IMR-90 (cell line): ENCODE results near the gene KLK13. TPM values are rescaled to one million over a fixed set of nuclear protein-coding genes. Genes with fewer than 3 reads are reported as not detected.

Experiments
- ATAC-seq: fragments of 200-7000 bp; cut with Tn5 transposase; 2 replicates; pipeline ENCODE4 v1.9.1; 2020; ENCODE audit warnings: low read depth, mild to moderate bottlenecking, moderate library complexity
- BruUV-seq: library from RNA; stranded (reverse); fragments of 400-500 nt; replicated peaks from 2 replicates; lab custom pipeline; 2021; lab: Mats Ljungman, UMichigan
- CTCF ChIA-PET: fragments of 300-600 bp; formaldehyde crosslinking; extraction: SDS; loops from one replicate; lab custom pipeline; 2021; ENCODE audit warnings: antibody characterized with exemption; lab: Yijun Ruan, JAX
- POLR2A ChIA-PET: fragments of 300-600 bp; sonication (Branson Sonifier 250); formaldehyde crosslinking; loops from one replicate; lab custom pipeline; 2022; ENCODE audit warnings: antibody characterized with exemption; ENCODE audit not compliant: unreplicated experiment; lab: Charles Lee
- DNase-seq: peaks from one replicate; pipeline ENCODE4 v3.0.0; 2013
- H2AFZ ChIP-seq: replicated peaks from 2 replicates; pipeline ENCODE3; 2013; ENCODE audit warnings: low read length, mild to moderate bottlenecking; ENCODE audit not compliant: poor library complexity
- H2AK5ac ChIP-seq: 2 replicates; pipeline ENCODE4 v1.6.1; 2013; ENCODE audit warnings: low read depth, low read length, inconsistent platforms
- H2AK9ac ChIP-seq: replicated peaks from 2 replicates; pipeline ENCODE3; 2013; ENCODE audit warnings: mild to moderate bottlenecking, low read depth, low read length, moderate library complexity; ENCODE audit not compliant: poor library complexity
- H2BK120ac ChIP-seq: 2 replicates; pipeline ENCODE4 v1.6.1; 2013; ENCODE audit warnings: low read depth, low read length, inconsistent platforms
- H2BK15ac ChIP-seq: 3 replicates; pipeline ENCODE4 v1.6.1; 2013; ENCODE audit warnings: low read depth, low read length, inconsistent platforms
- H2BK20ac ChIP-seq: 2 replicates; pipeline ENCODE4 v1.6.1; 2013; ENCODE audit warnings: low read depth, mild to moderate bottlenecking, inconsistent platforms, low read length, moderate library complexity
- H2BK5ac ChIP-seq: 2 replicates; pipeline ENCODE4 v1.6.1; 2013; ENCODE audit warnings: mild to moderate bottlenecking, low read depth, low read length, inconsistent platforms; ENCODE audit not compliant: poor library complexity, severe bottlenecking
- H3K14ac ChIP-seq: replicated peaks from 2 replicates; pipeline ENCODE4 v1.6.1; 2013; ENCODE audit warnings: low read depth, low read length, inconsistent platforms
- H3K18ac ChIP-seq: 2 replicates; pipeline ENCODE4 v1.6.1; 2013; ENCODE audit warnings: low read depth, low read length, control low read depth
- H3K23ac ChIP-seq: 2 replicates; pipeline ENCODE4 v1.6.1; 2013; ENCODE audit warnings: low read depth, low read length, inconsistent platforms
- H3K27ac ChIP-seq: 2 replicates; pipeline ENCODE4 v1.5.1; 2013; ENCODE audit warnings: mild to moderate bottlenecking, control low read depth, low read length; ENCODE audit not compliant: insufficient read depth
- H3K27me3 ChIP-seq: 2 replicates; pipeline ENCODE4 v1.6.1; 2013; ENCODE audit warnings: low read length; ENCODE audit not compliant: control insufficient read depth, insufficient read depth
- H3K36me3 ChIP-seq: 2 replicates; pipeline ENCODE4 v1.6.1; 2013; ENCODE audit warnings: low read length, mixed read lengths; ENCODE audit not compliant: control insufficient read depth, insufficient read depth
- H3K4ac ChIP-seq: 2 replicates; pipeline ENCODE4 v1.6.1; 2013; ENCODE audit warnings: low read depth, low read length, inconsistent platforms
- H3K4me1 ChIP-seq: 2 replicates; pipeline ENCODE4 v1.6.1; 2013; ENCODE audit warnings: low read length, mixed read lengths; ENCODE audit not compliant: control insufficient read depth, insufficient read depth
- H3K4me2 ChIP-seq: 2 replicates; pipeline ENCODE4 v1.6.1; 2013; ENCODE audit warnings: low read depth, mild to moderate bottlenecking, control low read depth, low read length, moderate library complexity
- H3K4me3 ChIP-seq: 2 replicates; pipeline ENCODE4 v1.5.1; 2013; ENCODE audit warnings: low read depth, mild to moderate bottlenecking, control low read depth, low read length, moderate library complexity; ENCODE audit not compliant: insufficient read depth
- H3K56ac ChIP-seq: 2 replicates; pipeline ENCODE4 v1.6.1; 2013; ENCODE audit warnings: low read length, inconsistent platforms; ENCODE audit not compliant: insufficient read depth; ENCODE audit errors: extremely low read depth
- H3K79me1 ChIP-seq, 2 experiments: 2 replicates each; pipeline ENCODE4 v1.6.1; 2013; ENCODE audit warnings: low read length in 2 of 2, inconsistent platforms in 1 of 2, low read depth in 1 of 2
- H3K9ac ChIP-seq: 2 replicates; pipeline ENCODE4 v1.6.1; 2013; ENCODE audit warnings: low read depth, low read length, control low read depth
- H3K9me1 ChIP-seq: 2 replicates; pipeline ENCODE4 v1.6.1; 2013; ENCODE audit warnings: low read length, inconsistent platforms; ENCODE audit not compliant: insufficient read depth
- H3K9me3 ChIP-seq: 2 replicates; pipeline ENCODE4 v1.6.1; 2013; ENCODE audit warnings: low read length; ENCODE audit not compliant: control insufficient read depth, insufficient read depth
- H4K20me1 ChIP-seq: 2 replicates; pipeline ENCODE4 v1.6.1; 2013; ENCODE audit warnings: low read length, inconsistent platforms; ENCODE audit not compliant: insufficient read depth
- H4K5ac ChIP-seq: 2 replicates; pipeline ENCODE4 v1.6.1; 2013; ENCODE audit warnings: mild to moderate bottlenecking, low read depth, low read length, control low read depth
- H4K8ac ChIP-seq, 2 experiments: 2 replicates each; pipeline ENCODE4 v1.6.1; 2013; ENCODE audit warnings: low read depth in 2 of 2, low read length in 2 of 2, control low read depth in 1 of 2, inconsistent platforms in 1 of 2
- H4K91ac ChIP-seq: 2 replicates; pipeline ENCODE4 v1.6.1; 2013; ENCODE audit warnings: low read depth, low read length, inconsistent platforms; ENCODE audit not compliant: insufficient read depth
- BHLHE40 ChIP-seq: fragments of 150-350 bp; IDR thresholded peaks from 2 replicates; pipeline ENCODE4 v1.6.1; 2016; ENCODE audit warnings: mild to moderate bottlenecking, low read depth, low read length
- CHD1 ChIP-seq: IDR thresholded peaks from 2 replicates; pipeline ENCODE4 v1.6.1; 2012; ENCODE audit warnings: low read depth, low read length, improper control_type of control experiment
- FOS ChIP-seq: fragments of 150-350 bp; IDR thresholded peaks from 2 replicates; pipeline ENCODE4 v1.6.1; 2016; ENCODE audit warnings: low read depth, low read length
- MAFK ChIP-seq: IDR thresholded peaks from 2 replicates; pipeline ENCODE4 v1.6.1; 2012; ENCODE audit warnings: low read depth, low read length, improper control_type of control experiment
- MAZ ChIP-seq: IDR thresholded peaks from 2 replicates; pipeline ENCODE4 v1.6.1; 2012; ENCODE audit warnings: low read depth, mild to moderate bottlenecking, low read length, improper control_type of control experiment, moderate library complexity, borderline replicate concordance
- MXI1 ChIP-seq: IDR thresholded peaks from 2 replicates; pipeline ENCODE4 v1.6.1; 2012; ENCODE audit warnings: low read depth, mild to moderate bottlenecking, low read length, moderate library complexity, borderline replicate concordance
- NFE2L2 ChIP-seq: fragments of 150-350 bp; IDR thresholded peaks from 2 replicates; pipeline ENCODE4 v1.6.1; 2016; ENCODE audit warnings: low read depth, mild to moderate bottlenecking, low read length
- POLR2A ChIP-seq: IDR thresholded peaks from 2 replicates; pipeline ENCODE4 v1.6.1; 2012; ENCODE audit warnings: mild to moderate bottlenecking, low read depth, low read length
- RAD21 ChIP-seq: IDR thresholded peaks from 2 replicates; pipeline ENCODE4 v1.6.1; 2012; ENCODE audit warnings: low read length, improper control_type of control experiment
- RCOR1 ChIP-seq: IDR thresholded peaks from 2 replicates; pipeline ENCODE4 v1.6.1; 2012; ENCODE audit warnings: mild to moderate bottlenecking, low read length, improper control_type of control experiment; ENCODE audit not compliant: insufficient replicate concordance
- SMC3 ChIP-seq: fragments of 150-350 bp; IDR thresholded peaks from 2 replicates; pipeline ENCODE4 v1.6.1; 2016; ENCODE audit warnings: low read depth, mild to moderate bottlenecking, antibody characterized with exemption, low read length, moderate library complexity
- WGBS, 2 experiments: methylation state at CpG; one replicate each; pipeline versions ENCODE4 v1.1.5 to v1.1.7; 2013; ENCODE audit warnings: missing lambda C conversion rate in 2 of 2; ENCODE audit not compliant: insufficient read length in 1 of 2; ENCODE audit errors: extremely low coverage in 2 of 2; 5-methylcytosine and 5-hydroxymethylcytosine counted together
- dilution Hi-C: fragments of 300-500 bp; cut with HindIII; formaldehyde crosslinking; loops from one replicate; pipeline ENCODE4 v1.14.3; 2018; ENCODE audit warnings: low sequenced_read_pairs; ENCODE audit not compliant: unreplicated experiment
- in situ Hi-C: fragments of 300-500 bp; cut with MboI; formaldehyde crosslinking; loops from 3 replicates; pipeline ENCODE4 v1.14.3; 2019; ENCODE audit warnings: low sequenced_read_pairs, inconsistent platforms, mixed read lengths
- intact Hi-C: fragments of 100-400 bp; cut with micrococcal nuclease; formaldehyde crosslinking; loops from 2 replicates; pipeline ENCODE4 v1.10.0; 2022
- polyA plus RNA-seq, 3 experiments: library from polyadenylated mRNA; depleted of rRNA; stranded (reverse); fragments of >200 nt; gene quantifications; 2 replicates each; pipeline ENCODE4 v1.2.3, GENCODE V29; 2012; ENCODE audit warnings: low replicate concordance in 1 of 3
- total RNA-seq: library from RNA; depleted of rRNA; stranded (reverse); fragments of >200 nt; gene quantifications from 2 replicates; pipeline ENCODE4 v1.2.3, GENCODE V29; 2012
- TF ChIP-seq, protein P1 (sequence below): fragments of 150-350 bp; IDR thresholded peaks from 2 replicates; pipeline ENCODE4 v1.6.1; 2017; ENCODE audit warnings: mild to moderate bottlenecking, antibody characterized with exemption, low read length, low read depth
- TF ChIP-seq, protein P2 (sequence below): conservative IDR thresholded peaks from 2 replicates; pipeline ENCODE4 v1.5.1; 2012; ENCODE audit warnings: mild to moderate bottlenecking, low read depth, low read length, improper control_type of control experiment
- TF ChIP-seq, protein P3 (sequence below): fragments of 150-350 bp; IDR thresholded peaks from 2 replicates; pipeline ENCODE4 v1.6.1; 2016; ENCODE audit warnings: low read depth, mild to moderate bottlenecking, low read length, moderate library complexity, borderline replicate concordance

Gene KLK13
- total and polyA plus RNA-seq, 2 of the 4 experiments (the other 2 are of a cell fraction), result not detected

DNA sequence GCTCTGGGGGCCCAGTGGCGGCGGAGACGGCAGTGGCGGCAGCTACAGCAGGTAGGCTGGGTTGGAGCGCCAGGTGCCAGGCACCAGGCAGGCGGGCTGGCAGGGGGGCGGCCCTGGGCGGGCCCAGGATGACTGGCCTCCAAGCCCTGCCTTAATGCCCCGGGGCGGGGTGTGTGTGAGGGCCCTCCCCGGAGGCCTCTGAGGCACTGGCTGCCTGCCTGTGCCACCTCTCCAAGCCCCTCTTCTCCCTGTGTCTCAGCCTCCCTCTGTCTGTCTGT, 38.4 kb downstream of the KLK13 start, which contains the start of gene KLK11:
Gene KLK11 (minus strand): TSS at position 63 of the 278 bp plus-strand sequence. CDS start 985 bp downstream, outside the sequence.
- DNase-seq (no peak), ATAC-seq (no peak)
- Histone ChIP-seq H3K4me3 (no peak within 1 kb of the TSS), H3K9ac (no peak within 1 kb of the TSS), H2AK5ac (no peak within 1 kb of the TSS), H2AK9ac (no peak within 1 kb of the TSS), H4K91ac (no peak within 1 kb of the TSS), H4K20me1 (no peaks in the 10 kb centered on the region), H3K27ac (no peak within 1 kb of the TSS), H3K4me2 (no peak within 1 kb of the TSS), H3K14ac (no peak within 1 kb of the TSS), H3K36me3 (no peaks in the 10 kb centered on the region), H2BK120ac (no peak within 1 kb of the TSS), H3K9me1 (no peaks in the 10 kb centered on the region), H2BK5ac (no peak within 1 kb of the TSS), H2BK20ac (no peak within 1 kb of the TSS), H3K4ac (no peak within 1 kb of the TSS), H3K79me1 (no peaks in the 10 kb centered on the region), H3K9me3 (no peaks in the 10 kb centered on the region; the same call in 1 of the 2 replicates), H2BK15ac (no peak within 1 kb of the TSS), H3K23ac (no peak within 1 kb of the TSS), H4K8ac (no peak within 1 kb of the TSS), H2AFZ (no peak within 1 kb of the TSS), H3K4me1 (no peaks in the 10 kb centered on the region), H3K18ac (no peak within 1 kb of the TSS), H4K5ac (no peak within 1 kb of the TSS), H3K27me3 (no peaks in the 10 kb centered on the region), H3K56ac (no peak within 1 kb of the TSS)
- CTCF ChIA-PET, result no interaction called here
- BruUV-seq, result no TSS peak
- WGBS, 2 experiments, result 77% methylated on average over 6 of the region's 11 CpGs; no CpG with 5 or more reads in 1 of the 2 experiments
- intact Hi-C loops, result no loop called here
- dilution Hi-C loops, result no loop called here
- POLR2A ChIA-PET, result no interaction called here
- no peak for TF ChIP-seq MAZ
- TF ChIP-seq SMC3, result no peak
- no peak for TF ChIP-seq NFE2L2
- TF ChIP-seq, protein P1, sequence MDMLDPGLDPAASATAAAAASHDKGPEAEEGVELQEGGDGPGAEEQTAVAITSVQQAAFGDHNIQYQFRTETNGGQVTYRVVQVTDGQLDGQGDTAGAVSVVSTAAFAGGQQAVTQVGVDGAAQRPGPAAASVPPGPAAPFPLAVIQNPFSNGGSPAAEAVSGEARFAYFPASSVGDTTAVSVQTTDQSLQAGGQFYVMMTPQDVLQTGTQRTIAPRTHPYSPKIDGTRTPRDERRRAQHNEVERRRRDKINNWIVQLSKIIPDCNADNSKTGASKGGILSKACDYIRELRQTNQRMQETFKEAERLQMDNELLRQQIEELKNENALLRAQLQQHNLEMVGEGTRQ, result no peak
- no peak for TF ChIP-seq RCOR1
- no peak for TF ChIP-seq BHLHE40
- TF ChIP-seq FOS, result no peak
- TF ChIP-seq, protein P2, sequence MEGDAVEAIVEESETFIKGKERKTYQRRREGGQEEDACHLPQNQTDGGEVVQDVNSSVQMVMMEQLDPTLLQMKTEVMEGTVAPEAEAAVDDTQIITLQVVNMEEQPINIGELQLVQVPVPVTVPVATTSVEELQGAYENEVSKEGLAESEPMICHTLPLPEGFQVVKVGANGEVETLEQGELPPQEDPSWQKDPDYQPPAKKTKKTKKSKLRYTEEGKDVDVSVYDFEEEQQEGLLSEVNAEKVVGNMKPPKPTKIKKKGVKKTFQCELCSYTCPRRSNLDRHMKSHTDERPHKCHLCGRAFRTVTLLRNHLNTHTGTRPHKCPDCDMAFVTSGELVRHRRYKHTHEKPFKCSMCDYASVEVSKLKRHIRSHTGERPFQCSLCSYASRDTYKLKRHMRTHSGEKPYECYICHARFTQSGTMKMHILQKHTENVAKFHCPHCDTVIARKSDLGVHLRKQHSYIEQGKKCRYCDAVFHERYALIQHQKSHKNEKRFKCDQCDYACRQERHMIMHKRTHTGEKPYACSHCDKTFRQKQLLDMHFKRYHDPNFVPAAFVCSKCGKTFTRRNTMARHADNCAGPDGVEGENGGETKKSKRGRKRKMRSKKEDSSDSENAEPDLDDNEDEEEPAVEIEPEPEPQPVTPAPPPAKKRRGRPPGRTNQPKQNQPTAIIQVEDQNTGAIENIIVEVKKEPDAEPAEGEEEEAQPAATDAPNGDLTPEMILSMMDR, result no peak
- no peak for TF ChIP-seq MAFK
- no peak for TF ChIP-seq POLR2A
- TF ChIP-seq, protein P3, sequence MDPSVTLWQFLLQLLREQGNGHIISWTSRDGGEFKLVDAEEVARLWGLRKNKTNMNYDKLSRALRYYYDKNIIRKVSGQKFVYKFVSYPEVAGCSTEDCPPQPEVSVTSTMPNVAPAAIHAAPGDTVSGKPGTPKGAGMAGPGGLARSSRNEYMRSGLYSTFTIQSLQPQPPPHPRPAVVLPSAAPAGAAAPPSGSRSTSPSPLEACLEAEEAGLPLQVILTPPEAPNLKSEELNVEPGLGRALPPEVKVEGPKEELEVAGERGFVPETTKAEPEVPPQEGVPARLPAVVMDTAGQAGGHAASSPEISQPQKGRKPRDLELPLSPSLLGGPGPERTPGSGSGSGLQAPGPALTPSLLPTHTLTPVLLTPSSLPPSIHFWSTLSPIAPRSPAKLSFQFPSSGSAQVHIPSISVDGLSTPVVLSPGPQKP, result no peak
- no peak for TF ChIP-seq RAD21
- TF ChIP-seq MXI1, result no peak
- no peak for TF ChIP-seq CHD1
- in situ Hi-C loops, result no loop called here
